OCI-LY7 (cell line): ENCODE measurements around the gene MOB3B. TPM values are rescaled to one million over a fixed set of nuclear protein-coding genes. Genes with fewer than 3 reads are reported as not detected.

ENCODE experiments used
- BruUV-seq: library from RNA; stranded (reverse); fragments of 400-500 nt; replicated peaks from 2 replicates; lab custom pipeline; 2021; lab: Mats Ljungman, UMichigan
- CTCF ChIA-PET: fragments of 300-600 bp; sonication (Branson Sonifier 250); formaldehyde crosslinking; loops from one replicate; lab custom pipeline; 2022; ENCODE audit warnings: antibody characterized with exemption; ENCODE audit not compliant: unreplicated experiment; lab: Charles Lee
- POLR2A ChIA-PET: fragments of 300-600 bp; sonication (Branson Sonifier 250); formaldehyde crosslinking; loops from one replicate; lab custom pipeline; 2022; ENCODE audit warnings: antibody characterized with exemption; lab: Charles Lee
- DNase-seq: peaks from one replicate; pipeline ENCODE4 v3.0.0-alpha.2; 2015; ENCODE audit warnings: low spot score
- H2AFZ ChIP-seq: fragments of 200-600 bp; sonication (generic), shearing (Covaris generic); 2 replicates; pipeline ENCODE4 v1.6.1; 2014; ENCODE audit warnings: mild to moderate bottlenecking, antibody characterized with exemption, low read length, moderate library complexity
- H3K27ac ChIP-seq: fragments of 200-600 bp; sonication (generic); 2 replicates; pipeline ENCODE4 v1.5.1; 2014; ENCODE audit warnings: mixed run types, low read depth, mild to moderate bottlenecking, moderate library complexity, low read length, inconsistent platforms; ENCODE audit not compliant: poor library complexity, severe bottlenecking
- H3K36me3 ChIP-seq: fragments of 200-600 bp; sonication (generic); 2 replicates; pipeline ENCODE4 v1.6.1; 2014; ENCODE audit warnings: mild to moderate bottlenecking, antibody characterized with exemption, low read length, moderate library complexity, mixed read lengths; ENCODE audit not compliant: insufficient read depth
- H3K4me1 ChIP-seq: fragments of 200-600 bp; sonication (generic); 2 replicates; pipeline ENCODE4 v1.5.1; 2014; ENCODE audit warnings: mild to moderate bottlenecking, low read length; ENCODE audit not compliant: insufficient read depth, poor library complexity, severe bottlenecking
- H3K4me2 ChIP-seq: fragments of 200-600 bp; sonication (generic); 2 replicates; pipeline ENCODE4 v1.6.1; 2014; ENCODE audit warnings: mild to moderate bottlenecking, low read length
- H3K4me3 ChIP-seq: fragments of 200-600 bp; sonication (generic); 2 replicates; pipeline ENCODE4 v1.5.1; 2014; ENCODE audit warnings: mild to moderate bottlenecking, low read depth, low read length; ENCODE audit not compliant: poor library complexity, severe bottlenecking
- H3K79me2 ChIP-seq: fragments of 200-600 bp; sonication (generic); 2 replicates; pipeline ENCODE4 v1.6.1; 2016; ENCODE audit warnings: low read depth, mild to moderate bottlenecking, low read length, moderate library complexity, mixed read lengths; ENCODE audit not compliant: insufficient read depth
- H3K9me2 ChIP-seq: fragments of 200-600 bp; sonication (generic); 2 replicates; pipeline ENCODE4 v1.6.1; 2016; ENCODE audit warnings: mild to moderate bottlenecking, low read length, mixed read lengths; ENCODE audit not compliant: insufficient read depth
- H3K9me3 ChIP-seq: fragments of 200-600 bp; sonication (generic); 2 replicates; pipeline ENCODE4 v1.6.1; 2014; ENCODE audit warnings: mild to moderate bottlenecking, mixed run types, low read length, mixed read lengths
- H4K20me1 ChIP-seq: fragments of 200-600 bp; sonication (generic); 2 replicates; pipeline ENCODE4 v1.6.1; 2014; ENCODE audit warnings: mild to moderate bottlenecking, antibody characterized with exemption, low read length, moderate library complexity, mixed read lengths; ENCODE audit not compliant: insufficient read depth
- EZH2phosphoT487 ChIP-seq: fragments of 200-600 bp; sonication (generic); IDR thresholded peaks from 2 replicates; pipeline ENCODE4 v1.6.1; 2018; ENCODE audit warnings: low read depth, borderline replicate concordance, mild to moderate bottlenecking, mixed run types, antibody characterized with exemption, low read length, moderate library complexity, mixed read lengths
- intact Hi-C: fragments of 100-400 bp; cut with micrococcal nuclease; formaldehyde crosslinking; loops from one replicate; pipeline ENCODE4 v1.10.0; 2022; ENCODE audit not compliant: unreplicated experiment
- total RNA-seq, 2 experiments: library from RNA; depleted of rRNA in 1 of 2; stranded (reverse); fragments of >200 nt in 1 of 2; shearing (Covaris generic) in 1 of 2; gene quantifications; 2 replicates each; pipeline ENCODE4 v1.2.3, GENCODE V29; 2014 to 2022
- TF ChIP-seq, protein P1 (sequence below): fragments of 200-600 bp; sonication (generic); conservative IDR thresholded peaks from 2 replicates; pipeline ENCODE4 v1.5.1; 2014; ENCODE audit warnings: mild to moderate bottlenecking, antibody characterized with exemption, low read length, moderate library complexity, mixed read lengths

The MOB3B gene
- total RNA-seq, 2 experiments from 2014 or later = 0.04 TPM; not detected in 1

GRCh38 chr9:27491154-27491553 lies 38.5 kb downstream of the MOB3B start:
- Histone ChIP-seq H4K20me1 (no peaks in the 10 kb centered on the region), H3K9me2 (no peaks in the 10 kb centered on the region), H3K9me3 (no peaks in the 10 kb centered on the region), H3K27ac (no peak overlapping the region), H3K79me2 (no peaks in the 10 kb centered on the region), H2AFZ (no peak overlapping the region), H3K4me1 (no peaks in the 10 kb centered on the region), H3K4me3 (no peak overlapping the region), H3K36me3 (no peaks in the 10 kb centered on the region), H3K4me2 (no peak overlapping the region)
- TF ChIP-seq, protein P1, sequence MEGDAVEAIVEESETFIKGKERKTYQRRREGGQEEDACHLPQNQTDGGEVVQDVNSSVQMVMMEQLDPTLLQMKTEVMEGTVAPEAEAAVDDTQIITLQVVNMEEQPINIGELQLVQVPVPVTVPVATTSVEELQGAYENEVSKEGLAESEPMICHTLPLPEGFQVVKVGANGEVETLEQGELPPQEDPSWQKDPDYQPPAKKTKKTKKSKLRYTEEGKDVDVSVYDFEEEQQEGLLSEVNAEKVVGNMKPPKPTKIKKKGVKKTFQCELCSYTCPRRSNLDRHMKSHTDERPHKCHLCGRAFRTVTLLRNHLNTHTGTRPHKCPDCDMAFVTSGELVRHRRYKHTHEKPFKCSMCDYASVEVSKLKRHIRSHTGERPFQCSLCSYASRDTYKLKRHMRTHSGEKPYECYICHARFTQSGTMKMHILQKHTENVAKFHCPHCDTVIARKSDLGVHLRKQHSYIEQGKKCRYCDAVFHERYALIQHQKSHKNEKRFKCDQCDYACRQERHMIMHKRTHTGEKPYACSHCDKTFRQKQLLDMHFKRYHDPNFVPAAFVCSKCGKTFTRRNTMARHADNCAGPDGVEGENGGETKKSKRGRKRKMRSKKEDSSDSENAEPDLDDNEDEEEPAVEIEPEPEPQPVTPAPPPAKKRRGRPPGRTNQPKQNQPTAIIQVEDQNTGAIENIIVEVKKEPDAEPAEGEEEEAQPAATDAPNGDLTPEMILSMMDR = no peak
- no peak for TF ChIP-seq EZH2phosphoT487
- BruUV-seq = no TSS peak
- intact Hi-C loops = no loop called here
- DNase-seq = peak; percentile 1
- CTCF ChIA-PET = no interaction called here
- POLR2A ChIA-PET = no interaction called here

- intact Hi-C loops = no loop called here
- POLR2A ChIA-PET = no interaction called here
- CTCF ChIA-PET = no interaction called here
- no peak overlapping the region for H3K4me3 ChIP-seq
- H3K27ac ChIP-seq = no peak overlapping the region
- no peaks in the 10 kb centered on the region for H3K9me3 ChIP-seq
- no TSS peak for BruUV-seq
- DNase-seq = no peak
- no peaks in the 10 kb centered on the region for H3K4me1 ChIP-seq
- no peaks in the 10 kb centered on the region for H3K9me2 ChIP-seq
- no peaks in the 10 kb centered on the region for H3K36me3 ChIP-seq
- TF ChIP-seq, protein P1 = no peak
- no peak for TF ChIP-seq EZH2phosphoT487
- H3K4me2 ChIP-seq = no peak overlapping the region
- H4K20me1 ChIP-seq = no peaks in the 10 kb centered on the region
- no peaks in the 10 kb centered on the region for H3K79me2 ChIP-seq
- no peak overlapping the region for H2AFZ ChIP-seq
These were observed 40.3 kb downstream of the MOB3B start for GRCh38 chr9:27489087-27489876.

DNA sequence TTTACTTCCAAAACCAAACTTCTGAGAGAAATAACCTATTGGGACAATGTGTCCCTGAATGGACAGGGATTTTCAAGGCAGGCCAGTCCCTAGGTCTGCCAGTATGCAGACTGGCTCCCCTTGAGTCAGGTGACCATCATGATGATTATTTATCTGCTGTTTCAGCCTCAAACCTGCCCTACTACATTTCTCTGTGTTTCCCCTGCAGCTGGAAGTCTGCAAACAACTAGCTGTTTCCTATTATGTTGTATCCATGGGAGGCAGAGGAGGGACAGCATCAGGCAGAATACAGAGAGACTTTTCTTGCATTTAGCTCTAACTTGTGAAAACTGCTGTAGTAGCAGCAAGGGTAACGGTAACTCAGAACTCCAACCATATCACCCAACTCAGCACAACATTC lies 41.7 kb downstream of the MOB3B start:
- BruUV-seq = no TSS peak
- intact Hi-C loops = no loop called here
- TF ChIP-seq EZH2phosphoT487 = no peak
- TF ChIP-seq, protein P1 = no peak
- Histone ChIP-seq H3K36me3 (no peaks in the 10 kb centered on the region), H3K9me2 (no peaks in the 10 kb centered on the region), H4K20me1 (no peaks in the 10 kb centered on the region), H3K9me3 (no peaks in the 10 kb centered on the region), H3K79me2 (no peaks in the 10 kb centered on the region), H3K4me3 (no peak overlapping the region), H3K4me1 (no peaks in the 10 kb centered on the region), H3K27ac (no peak overlapping the region), H2AFZ (no peak overlapping the region), H3K4me2 (no peak overlapping the region)
- CTCF ChIA-PET = no interaction called here
- POLR2A ChIA-PET = no interaction called here
- no peak for DNase-seq
